ENCODE measurements around the gene NELFE.

- TF ChIP-seq POLR2A (IDR thresholded peaks at IDR 0.05; ENCODE audit: low read depth, low read length), result no peak
- no peak for TF ChIP-seq POLR2AphosphoS5 (IDR thresholded peaks at IDR 0.05; ENCODE audit: low read depth, low read length)
- no peak for TF ChIP-seq TAF1 (IDR thresholded peaks at IDR 0.05; ENCODE audit: low read depth, low read length)
- no peak for TF ChIP-seq SPI1 (IDR thresholded peaks at IDR 0.05; ENCODE audit: low read depth, low read length)
- TF ChIP-seq POU2F2 (IDR thresholded peaks at IDR 0.05; ENCODE audit: low read depth, low read length), result no peak
These were observed 54.8 kb downstream of the NELFE start for GRCh38 chr6:31903957-31904356.

Measured in GM12891 (cell line).